Heart left ventricle (tissue), 16 donors: ENCODE measurements around the gene DPH3. TPM values are rescaled to one million over a fixed set of nuclear protein-coding genes. Genes with fewer than 3 reads are reported as not detected.

Source experiments
- ATAC-seq, 4 donors: fragments of 200-7000 bp; cut with Tn5 transposase; one replicate each; pipeline ENCODE4 v1.9.1; 2020 to 2022; ENCODE audit warnings: moderate library complexity in 4 of 4, mild to moderate bottlenecking in 3 of 4, moderate number of reproducible peaks in 1 of 4
- DNase-seq, 5 donors: peaks; one replicate each; pipeline ENCODE4 v3.0.0-alpha.2; 2020
- H3K27ac ChIP-seq, 12 donors: fragments of 200-600 bp; sonication (generic) in 4 of 12; one replicate each; pipeline versions ENCODE4 v1.5.0 to v1.8.0; 2016 to 2022; ENCODE audit warnings: mild to moderate bottlenecking in 2 of 12
- H3K27me3 ChIP-seq, 9 donors: fragments of 200-600 bp; sonication (generic) in 2 of 9; one replicate each; pipeline versions ENCODE4 v1.5.1 to v1.8.0; 2016 to 2022; ENCODE audit warnings: mild to moderate bottlenecking in 3 of 9
- H3K36me3 ChIP-seq, 9 donors: fragments of 200-600 bp; sonication (generic) in 2 of 9; one replicate each; pipeline versions ENCODE4 v1.5.0 to v1.8.0; 2018 to 2022; ENCODE audit warnings: mild to moderate bottlenecking in 2 of 9
- H3K4me1 ChIP-seq, 12 donors: fragments of 200-600 bp; sonication (generic) in 4 of 12; one replicate each; pipeline versions ENCODE4 v1.5.0 to v1.8.0; 2016 to 2022; ENCODE audit warnings: mild to moderate bottlenecking in 3 of 12
- H3K4me3 ChIP-seq, 12 donors: fragments of 200-600 bp; sonication (generic) in 4 of 12; one replicate each; pipeline versions ENCODE4 v1.5.0 to v1.8.0; 2017 to 2022; ENCODE audit warnings: mild to moderate bottlenecking in 9 of 12, moderate library complexity in 4 of 12
- H3K9me3 ChIP-seq, 12 donors: fragments of 200-600 bp; sonication (generic) in 4 of 12; one replicate each; pipeline versions ENCODE4 v1.5.0 to v1.8.0; 2016 to 2022; ENCODE audit warnings: mild to moderate bottlenecking in 1 of 12
- POLR2A ChIP-seq, 2 donors: fragments of 450-650 bp; IDR thresholded peaks; one replicate each; pipeline ENCODE4 v1.6.1; 2017; ENCODE audit warnings: antibody characterized with exemption in 2 of 2, mild to moderate bottlenecking in 2 of 2, moderate library complexity in 2 of 2
- WGBS, 4 donors: extraction: QIAGEN DNeasy Blood & Tissue Kit in 2 of 4; methylation state at CpG; one replicate each; pipeline versions ENCODE4 v1.1.5 to v1.1.7; 2013 to 2018; 5-methylcytosine and 5-hydroxymethylcytosine counted together
- intact Hi-C, 10 donors: fragments of 100-400 bp; cut with DNase I; formaldehyde crosslinking; loops; one replicate each; pipeline versions ENCODE4 v1.11.1 to v1.14.2; 2022
- polyA plus RNA-seq, 2 donors: library from polyadenylated mRNA; stranded (reverse); fragments of 200-250 nt; gene quantifications; one replicate each; pipeline ENCODE4 v1.2.3, GENCODE V29; 2013
- total RNA-seq, 9 donors: library from RNA; depleted of rRNA in 2 of 9; stranded (reverse); fragments of >200 nt in 2 of 9; fragmentation: NEBNext Ultra II Directional in 3 of 9; extraction: Animal tissue kit (Norgen Biotek cat#: 25700) in 3 of 9; gene quantifications; one replicate each; pipeline versions ENCODE4 v1.1.0 to v1.2.4, GENCODE V29; 2016 to 2023
- TF ChIP-seq, protein P1 (sequence below), 12 donors: fragments of 200-600 bp; sonication (generic) in 4 of 12; IDR thresholded peaks; one replicate each; pipeline versions ENCODE4 v1.5.0 to v1.8.0; 2018 to 2022; ENCODE audit warnings: antibody characterized with exemption in 12 of 12, mild to moderate bottlenecking in 5 of 12
- donor health status: ischemic (EF 13 %, LVEDD 7.1; RV severe dilation, severe dysfunction).
- donor health status: healthy with polysubstance abuse.
- donor health status: DM: no; HTN: yes; CAD: no.
- donor health status: DM: no; HTN: no; CAD: no.
- donor health status: ischemic (EF 25% LVEDD 6.9; RV normal size, moderate dysfunction).
- donor health status: ischemic (EF 25% LVEDD 5.7; RV mildly dilated, moderate dysfunction).
- donor health status: healthy.
- donor health status: DM: yes; HTN: yes; CAD: no.
- donor health status: ischemic (EF 35%, LVEDD 5.7; RV mildly dilated, moderate dysfunction).
- donor health status: nonischemic (EF 11% LVEDD 7.7; RV severe dilation, severe dysfunction).
- donor health status: DM: yes; HTN: yes; CAD: no.
- donor health status: PGD.
- donor health status: ischemic (EF 29% LVEDD 5.4; RV normal size, mild dysfunction).
- donor health status: nonischemic (EF 23%, LVEDD 6.1; RV moderate dilation, normal function).

Gene DPH3
- total and polyA plus RNA-seq, 11 donors: 10.0 to 38.3 (median 20.9) TPM

GRCh38 chr3:16280671-16281070, 15.9 kb upstream of the DPH3 start:
- no peak overlapping the region for H3K4me3 ChIP-seq
- DNase-seq (no peak), ATAC-seq (no peak)
- peaks cover 0 to 55% (median 23%) of the 10 kb centered on the region in 9 donors for H3K36me3 ChIP-seq
- WGBS, 4 donors: 74 to 80% (median 75%) methylated on average over 2 of the region's 2 CpGs
- H3K27me3 ChIP-seq: no peaks in the 10 kb centered on the region
- H3K4me1 ChIP-seq: peaks cover 0 to 26% (median 17%) of the 10 kb centered on the region in 12 donors
- H3K9me3 ChIP-seq: no peaks in the 10 kb centered on the region
- intact Hi-C loops: loop anchor here in 1 of 10 donors (10.0 kb wide), 1 partner anchor 234 kb away; the partner anchor contains the start of gene RFTN1
- no peak overlapping the region for H3K27ac ChIP-seq
- TF ChIP-seq POLR2A (IDR thresholded peaks at IDR 0.05): no peak
- TF ChIP-seq, protein P1, sequence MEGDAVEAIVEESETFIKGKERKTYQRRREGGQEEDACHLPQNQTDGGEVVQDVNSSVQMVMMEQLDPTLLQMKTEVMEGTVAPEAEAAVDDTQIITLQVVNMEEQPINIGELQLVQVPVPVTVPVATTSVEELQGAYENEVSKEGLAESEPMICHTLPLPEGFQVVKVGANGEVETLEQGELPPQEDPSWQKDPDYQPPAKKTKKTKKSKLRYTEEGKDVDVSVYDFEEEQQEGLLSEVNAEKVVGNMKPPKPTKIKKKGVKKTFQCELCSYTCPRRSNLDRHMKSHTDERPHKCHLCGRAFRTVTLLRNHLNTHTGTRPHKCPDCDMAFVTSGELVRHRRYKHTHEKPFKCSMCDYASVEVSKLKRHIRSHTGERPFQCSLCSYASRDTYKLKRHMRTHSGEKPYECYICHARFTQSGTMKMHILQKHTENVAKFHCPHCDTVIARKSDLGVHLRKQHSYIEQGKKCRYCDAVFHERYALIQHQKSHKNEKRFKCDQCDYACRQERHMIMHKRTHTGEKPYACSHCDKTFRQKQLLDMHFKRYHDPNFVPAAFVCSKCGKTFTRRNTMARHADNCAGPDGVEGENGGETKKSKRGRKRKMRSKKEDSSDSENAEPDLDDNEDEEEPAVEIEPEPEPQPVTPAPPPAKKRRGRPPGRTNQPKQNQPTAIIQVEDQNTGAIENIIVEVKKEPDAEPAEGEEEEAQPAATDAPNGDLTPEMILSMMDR (IDR thresholded peaks at IDR 0.05): no peak

DNA sequence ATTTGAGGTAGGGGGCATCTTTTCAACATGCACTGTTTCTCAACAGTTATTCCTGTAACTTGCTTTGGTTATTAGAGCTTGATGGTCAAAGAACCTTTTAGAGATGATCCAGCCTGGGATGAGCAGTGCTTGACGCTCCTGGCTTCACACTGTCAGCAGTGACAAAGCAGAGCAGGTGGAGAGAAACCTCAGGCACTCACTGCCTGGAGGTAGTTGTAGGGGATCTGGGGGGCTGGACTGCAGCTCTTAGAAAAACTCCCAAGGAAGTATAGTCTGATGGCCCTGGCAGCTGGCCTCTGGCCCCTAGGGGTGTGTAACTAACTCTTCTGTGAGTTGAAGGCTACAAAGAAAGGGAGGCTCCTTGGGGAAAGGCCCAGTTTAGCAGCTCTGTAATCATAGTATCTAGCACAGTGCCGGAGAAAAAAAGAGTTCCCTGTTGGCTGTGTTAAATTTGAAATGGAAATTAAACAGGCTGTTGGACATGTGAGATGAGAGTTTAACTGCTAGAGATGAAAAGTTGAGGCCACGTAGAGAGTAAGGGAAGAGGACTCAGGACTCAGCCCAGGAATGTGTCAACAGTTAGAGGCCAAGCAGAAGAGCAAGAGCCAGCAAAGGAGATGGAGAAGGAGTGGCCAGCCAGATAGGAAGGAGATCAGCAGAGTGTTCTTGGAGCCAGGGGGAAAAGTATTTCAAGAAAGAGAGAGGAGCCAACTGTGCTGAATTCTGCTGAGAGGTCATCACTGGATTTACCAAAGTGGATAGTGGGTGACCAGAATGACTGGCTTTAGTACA, 14.5 kb upstream of the DPH3 start:
- H3K4me3 ChIP-seq: no peak overlapping the region
- DNase-seq (no peak), ATAC-seq (peak in 2 of 4 donors; percentile 12 to 51)
- H3K4me1 ChIP-seq: peaks cover 0 to 19% (median 10%) of the 10 kb centered on the region in 12 donors
- peaks cover 0 to 66% (median 37%) of the 10 kb centered on the region in 9 donors for H3K36me3 ChIP-seq
- intact Hi-C loops: no loop called here
- 50 to 57% (median 55%) methylated on average over 3 of the region's 3 CpGs for WGBS, 4 donors
- H3K9me3 ChIP-seq: no peaks in the 10 kb centered on the region
- no peaks in the 10 kb centered on the region for H3K27me3 ChIP-seq
- TF ChIP-seq POLR2A (IDR thresholded peaks at IDR 0.05): no peak
- TF ChIP-seq, protein P1 (IDR thresholded peaks at IDR 0.05): no peak
- peak overlapping the region in 1 of 12 donors; percentile 14 for H3K27ac ChIP-seq

DNA sequence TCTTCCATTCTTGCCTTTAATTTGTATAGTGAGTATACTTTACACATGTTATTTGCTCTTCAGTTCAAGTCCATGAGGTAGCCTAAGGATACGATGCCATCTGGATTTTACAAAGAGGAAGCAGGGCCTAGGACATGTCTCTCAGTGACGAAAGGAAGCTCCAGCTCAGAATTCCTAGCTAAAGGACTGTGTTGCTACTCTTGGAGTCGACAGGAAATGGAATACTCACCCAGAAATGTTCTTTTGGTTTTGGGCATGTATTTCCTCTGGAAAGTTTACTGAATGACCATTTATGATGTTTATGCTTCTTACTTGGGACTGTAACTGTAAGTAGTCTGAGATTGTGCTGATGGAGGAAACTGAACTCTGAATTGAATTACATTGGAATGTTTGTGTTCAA, 12.7 kb upstream of the DPH3 start:
- peak overlapping the region in 8 of 12 donors; percentile 3 to 47 (median 36) for H3K27ac ChIP-seq
- no peaks in the 10 kb centered on the region for H3K9me3 ChIP-seq
- no peak for TF ChIP-seq POLR2A (IDR thresholded peaks at IDR 0.05)
- TF ChIP-seq, protein P1 (IDR thresholded peaks at IDR 0.05): no peak
- no peaks in the 10 kb centered on the region for H3K27me3 ChIP-seq
- DNase-seq (no peak), ATAC-seq (peak in 3 of 4 donors; percentile 24 to 80 (median 36))
- peaks cover 0 to 68% (median 41%) of the 10 kb centered on the region in 9 donors for H3K36me3 ChIP-seq
- intact Hi-C loops: no loop called here
- H3K4me3 ChIP-seq: no peak overlapping the region
- peaks cover 0 to 19% (median 10%) of the 10 kb centered on the region in 12 donors for H3K4me1 ChIP-seq
- 54 to 68% (median 60%) methylated on average over 3 of the region's 3 CpGs for WGBS, 4 donors

DNA sequence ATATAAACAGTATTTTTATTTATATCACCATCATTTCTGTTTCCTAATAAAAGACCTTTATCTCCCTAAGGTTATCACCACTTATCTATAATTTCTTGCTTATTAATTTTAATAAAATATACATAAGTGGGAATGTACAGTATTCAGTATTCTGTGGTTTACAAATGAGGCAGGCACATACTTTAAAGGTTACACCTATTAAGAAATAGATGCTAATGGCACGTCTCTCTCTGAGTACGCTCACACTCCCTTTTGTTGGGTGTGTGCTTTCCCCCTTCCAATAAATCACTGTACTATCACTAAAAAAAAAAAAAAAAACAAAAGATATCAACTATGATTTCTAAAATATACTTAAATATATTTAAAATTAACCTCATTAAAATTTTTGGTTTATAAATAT, 9.1 kb upstream of the DPH3 start:
- WGBS, 4 donors: 94 to 96% (median 95%) methylated on average over 2 of the region's 2 CpGs
- Histone ChIP-seq H3K4me1 (peaks cover 0 to 13% (median 5%) of the 10 kb centered on the region in 12 donors), H3K4me3 (no peak overlapping the region), H3K9me3 (no peaks in the 10 kb centered on the region), H3K36me3 (peaks cover 0 to 84% (median 67%) of the 10 kb centered on the region in 9 donors), H3K27ac (no peak overlapping the region), H3K27me3 (no peaks in the 10 kb centered on the region)
- intact Hi-C loops: no loop called here
- ATAC-seq (no peak), DNase-seq (no peak)
- no peak for TF ChIP-seq POLR2A (IDR thresholded peaks at IDR 0.05)
- TF ChIP-seq, protein P1 (IDR thresholded peaks at IDR 0.05): no peak
